ENCODE data around the gene SSUH2.
A peak's percentile ranks its signal among the peaks of the same experiment; 100 is the strongest.

SSUH2 gene

DNA sequence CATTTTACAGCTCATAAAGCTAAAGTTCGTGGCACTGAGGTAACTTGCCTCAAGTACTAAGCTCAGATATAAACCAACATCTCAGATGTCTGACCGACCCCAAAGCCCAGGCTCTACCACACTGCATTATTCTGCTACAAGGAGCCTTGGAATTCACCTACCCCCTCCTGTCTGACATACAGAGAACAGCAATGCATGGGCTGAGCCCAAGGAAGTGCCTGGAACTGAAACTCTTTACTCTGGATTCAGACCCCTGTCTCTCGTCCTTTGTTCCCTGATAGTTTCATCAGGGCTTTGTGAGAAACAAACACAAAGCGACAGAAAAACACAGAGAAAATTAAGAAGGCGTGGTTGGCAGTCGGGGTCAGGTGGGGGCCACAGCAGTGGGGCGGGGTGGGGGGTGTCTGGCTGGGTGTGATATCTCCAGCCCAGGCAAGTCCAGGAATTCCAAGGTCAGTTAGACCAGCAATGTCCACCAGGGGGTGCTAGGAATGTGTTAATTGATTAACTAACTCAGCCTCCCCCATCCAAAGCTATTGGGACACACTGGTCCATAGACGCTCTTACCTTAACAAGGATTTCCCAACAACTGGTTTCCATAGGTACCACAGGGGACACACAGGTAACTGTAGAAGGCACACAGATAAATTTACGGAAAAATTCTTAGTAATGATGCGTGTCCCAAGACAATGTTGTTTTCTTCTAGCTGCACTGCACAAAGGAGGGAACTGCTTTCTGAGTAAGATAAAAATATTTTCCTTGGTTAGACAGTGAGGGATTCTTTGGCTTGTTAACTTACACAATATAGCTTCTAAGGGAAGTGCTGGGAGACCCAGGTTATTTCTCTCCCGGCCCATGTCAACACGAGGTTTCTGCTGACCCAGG is 18.8 kb upstream of the SSUH2 start:
- Histone ChIP-seq H3K36me3 (replicated peaks) (no peaks in the 10 kb centered on the region), H3K27me3 (replicated peaks) (no peaks in the 10 kb centered on the region), H3K27ac (no peak overlapping the region), H3K4me3 (ENCODE audit: low read depth, low read length) (no peak overlapping the region)
- peak; percentile 73 for DNase-seq
- TF ChIP-seq, protein P1, sequence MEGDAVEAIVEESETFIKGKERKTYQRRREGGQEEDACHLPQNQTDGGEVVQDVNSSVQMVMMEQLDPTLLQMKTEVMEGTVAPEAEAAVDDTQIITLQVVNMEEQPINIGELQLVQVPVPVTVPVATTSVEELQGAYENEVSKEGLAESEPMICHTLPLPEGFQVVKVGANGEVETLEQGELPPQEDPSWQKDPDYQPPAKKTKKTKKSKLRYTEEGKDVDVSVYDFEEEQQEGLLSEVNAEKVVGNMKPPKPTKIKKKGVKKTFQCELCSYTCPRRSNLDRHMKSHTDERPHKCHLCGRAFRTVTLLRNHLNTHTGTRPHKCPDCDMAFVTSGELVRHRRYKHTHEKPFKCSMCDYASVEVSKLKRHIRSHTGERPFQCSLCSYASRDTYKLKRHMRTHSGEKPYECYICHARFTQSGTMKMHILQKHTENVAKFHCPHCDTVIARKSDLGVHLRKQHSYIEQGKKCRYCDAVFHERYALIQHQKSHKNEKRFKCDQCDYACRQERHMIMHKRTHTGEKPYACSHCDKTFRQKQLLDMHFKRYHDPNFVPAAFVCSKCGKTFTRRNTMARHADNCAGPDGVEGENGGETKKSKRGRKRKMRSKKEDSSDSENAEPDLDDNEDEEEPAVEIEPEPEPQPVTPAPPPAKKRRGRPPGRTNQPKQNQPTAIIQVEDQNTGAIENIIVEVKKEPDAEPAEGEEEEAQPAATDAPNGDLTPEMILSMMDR (IDR thresholded peaks at IDR 0.05; ENCODE audit: low read depth, low read length, missing control alignments), result peak; percentile 77
- in situ Hi-C loops (cut with HindIII; ENCODE audit: low pct_ligation_motif_present, low sequenced_read_pairs), result no loop called here

GRCh38 chr3:8662594-8662993 is 18.0 kb upstream of the SSUH2 start:
- Histone ChIP-seq H3K4me3 (ENCODE audit: low read depth, low read length) (no peak overlapping the region), H3K27me3 (replicated peaks) (no peaks in the 10 kb centered on the region), H3K36me3 (replicated peaks) (no peaks in the 10 kb centered on the region), H3K27ac (no peak overlapping the region)
- TF ChIP-seq, protein P1 (IDR thresholded peaks at IDR 0.05; ENCODE audit: low read depth, low read length, missing control alignments), result no peak
- no peak for DNase-seq
- in situ Hi-C loops (cut with HindIII; ENCODE audit: low pct_ligation_motif_present, low sequenced_read_pairs), result no loop called here

DNA sequence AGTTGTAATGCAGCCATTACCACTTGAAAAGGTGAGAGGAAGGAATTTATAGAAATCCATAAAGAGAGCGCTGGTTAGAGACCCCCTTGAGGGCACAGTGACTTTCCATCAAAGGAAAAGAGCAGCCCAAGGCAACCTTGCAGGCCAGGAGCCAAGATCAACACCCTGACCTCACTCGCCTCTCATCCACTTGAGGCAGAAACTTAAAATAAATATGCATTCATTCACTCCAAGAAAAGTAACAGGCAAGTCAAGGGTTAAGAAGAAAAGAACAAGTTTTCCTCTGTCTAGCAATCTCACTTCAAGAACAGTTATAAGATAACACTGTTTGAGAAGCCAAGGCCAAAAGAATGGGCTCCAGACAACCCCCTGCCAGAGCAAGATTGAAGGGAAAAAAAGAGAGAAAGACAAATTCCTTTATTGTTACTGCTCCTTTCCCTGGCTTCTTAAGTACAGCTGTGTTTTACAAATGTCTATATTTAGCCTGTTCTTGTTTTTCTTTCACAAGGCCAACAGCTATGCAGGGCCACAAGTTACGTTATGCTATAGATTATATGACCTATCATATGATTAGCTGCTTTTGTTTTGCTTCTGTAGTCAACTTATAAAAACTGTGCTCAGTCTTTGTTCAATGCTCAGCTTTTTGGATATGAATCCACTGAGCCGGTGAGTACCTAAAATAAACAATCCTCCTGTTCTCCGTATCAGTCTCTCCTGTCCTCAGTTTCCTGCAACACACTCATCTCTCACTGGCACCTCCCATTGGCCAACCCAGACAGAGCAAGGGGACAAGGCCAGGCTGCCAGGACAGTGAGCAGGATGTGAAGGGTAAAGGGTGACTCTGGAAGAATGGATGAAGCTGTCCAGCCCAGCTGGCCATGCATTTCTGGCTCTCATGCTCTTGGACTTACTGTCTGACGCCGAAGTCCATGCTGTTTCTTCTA is 15.8 kb upstream of the SSUH2 start:
- no peaks in the 10 kb centered on the region for H3K36me3 ChIP-seq (replicated peaks)
- TF ChIP-seq, protein P1 (IDR thresholded peaks at IDR 0.05; ENCODE audit: low read depth, low read length, missing control alignments), result peak; percentile 12
- H3K27me3 ChIP-seq (replicated peaks), result no peaks in the 10 kb centered on the region
- peak; percentile 63 for DNase-seq
- in situ Hi-C loops (cut with HindIII; ENCODE audit: low pct_ligation_motif_present, low sequenced_read_pairs), result no loop called here
- H3K27ac ChIP-seq, result peak overlapping the region; percentile 62
- no peak overlapping the region for H3K4me3 ChIP-seq (ENCODE audit: low read depth, low read length)

- Histone ChIP-seq H3K4me3 (ENCODE audit: low read depth, low read length) (no peak overlapping the region), H3K27me3 (replicated peaks) (no peaks in the 10 kb centered on the region), H3K36me3 (replicated peaks) (no peaks in the 10 kb centered on the region), H3K27ac (no peak overlapping the region)
- no peak for DNase-seq
- TF ChIP-seq, protein P1 (IDR thresholded peaks at IDR 0.05; ENCODE audit: low read depth, low read length, missing control alignments), result no peak
- in situ Hi-C loops (cut with HindIII; ENCODE audit: low pct_ligation_motif_present, low sequenced_read_pairs), result no loop called here
These were observed 14.6 kb upstream of the SSUH2 start for GRCh38 chr3:8659242-8659641.

GRCh38 chr3:8658306-8659212 is 14.0 kb upstream of the SSUH2 start:
- H3K27ac ChIP-seq, result peak overlapping the region; percentile 46
- no peaks in the 10 kb centered on the region for H3K27me3 ChIP-seq (replicated peaks)
- TF ChIP-seq, protein P1 (IDR thresholded peaks at IDR 0.05; ENCODE audit: low read depth, low read length, missing control alignments), result no peak
- H3K4me3 ChIP-seq (ENCODE audit: low read depth, low read length), result no peak overlapping the region
- in situ Hi-C loops (cut with HindIII; ENCODE audit: low pct_ligation_motif_present, low sequenced_read_pairs), result no loop called here
- H3K36me3 ChIP-seq (replicated peaks), result no peaks in the 10 kb centered on the region
- peak; percentile 87 for DNase-seq
